NCI-H187 treated with DMSO at 0.1 percent for 48 hours (cell line): Measurements from ENCODE around the gene GASK1A.

Experiments
- DNase-seq: peaks from one replicate; lab custom pipeline; 2025; lab: John Stamatoyannopoulos, UW

GASK1A gene

DNA sequence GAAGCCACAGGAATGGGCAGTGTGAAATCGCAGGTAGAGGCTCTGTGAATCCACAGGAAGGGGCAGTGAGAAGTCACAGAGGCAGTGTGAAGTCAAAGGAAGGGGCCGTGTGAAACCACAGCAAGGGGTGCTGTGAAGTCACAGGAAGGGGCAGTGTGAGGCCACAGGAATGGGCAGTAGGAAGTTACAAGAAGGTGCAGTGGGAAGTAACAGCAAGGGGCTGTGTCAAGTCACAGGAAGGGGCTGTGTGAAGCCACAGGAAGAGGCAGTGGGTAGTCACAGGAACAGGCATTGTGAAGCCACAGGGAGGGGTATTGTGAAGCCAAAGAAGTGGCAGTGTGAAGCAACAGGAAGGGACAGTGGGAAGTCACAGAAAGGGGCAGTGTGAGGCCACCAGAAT, 34.1 kb downstream of the GASK1A start:
- DNase-seq = no peak

GRCh38 chr3:43013743-43014155, 34.6 kb downstream of the GASK1A start:
- DNase-seq = no peak

GRCh38 chr3:43014241-43014640, 35.1 kb downstream of the GASK1A start:
- DNase-seq = no peak

DNA sequence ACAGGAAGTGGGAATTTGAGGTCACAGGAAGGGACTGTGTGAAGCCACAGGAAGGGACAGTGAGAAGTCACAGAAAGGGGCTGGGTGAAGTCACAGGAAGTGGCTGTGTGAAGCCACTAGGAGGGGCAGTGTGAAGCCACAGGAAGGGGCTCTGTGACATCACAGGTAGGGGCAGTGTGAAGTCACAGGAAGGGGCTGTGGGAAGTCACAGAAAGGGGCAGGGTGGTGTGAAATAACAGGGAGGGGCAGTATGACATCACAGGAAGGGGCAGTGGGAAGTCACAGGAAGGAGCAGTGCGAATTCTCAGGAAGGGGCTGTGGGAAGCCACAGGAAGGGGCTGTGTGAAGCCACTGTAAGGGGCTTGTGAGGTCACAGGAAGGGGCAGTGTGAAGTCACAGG, 35.8 kb downstream of the GASK1A start:
- no peak for DNase-seq

DNA sequence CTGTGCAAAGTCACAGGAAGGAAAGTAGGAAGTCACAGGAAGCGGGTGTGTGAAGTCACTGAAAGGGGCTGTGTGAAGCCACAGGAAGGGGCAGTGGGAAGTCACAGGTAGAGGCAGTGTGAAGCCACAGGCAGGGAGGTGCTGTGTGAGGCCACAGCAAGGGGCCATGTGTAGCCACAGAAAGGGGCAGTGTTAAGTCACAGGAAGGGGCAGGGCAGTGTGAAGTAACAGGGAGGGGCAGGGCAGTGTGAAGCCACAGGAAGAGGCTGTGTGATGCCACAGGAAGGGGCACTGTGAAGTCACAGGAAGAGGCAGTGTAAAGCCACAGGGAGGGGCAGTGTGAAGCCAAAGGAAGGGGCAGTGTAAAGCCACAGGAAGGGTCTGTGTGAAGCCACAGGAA, 36.5 kb downstream of the GASK1A start:
- DNase-seq = no peak

DNA sequence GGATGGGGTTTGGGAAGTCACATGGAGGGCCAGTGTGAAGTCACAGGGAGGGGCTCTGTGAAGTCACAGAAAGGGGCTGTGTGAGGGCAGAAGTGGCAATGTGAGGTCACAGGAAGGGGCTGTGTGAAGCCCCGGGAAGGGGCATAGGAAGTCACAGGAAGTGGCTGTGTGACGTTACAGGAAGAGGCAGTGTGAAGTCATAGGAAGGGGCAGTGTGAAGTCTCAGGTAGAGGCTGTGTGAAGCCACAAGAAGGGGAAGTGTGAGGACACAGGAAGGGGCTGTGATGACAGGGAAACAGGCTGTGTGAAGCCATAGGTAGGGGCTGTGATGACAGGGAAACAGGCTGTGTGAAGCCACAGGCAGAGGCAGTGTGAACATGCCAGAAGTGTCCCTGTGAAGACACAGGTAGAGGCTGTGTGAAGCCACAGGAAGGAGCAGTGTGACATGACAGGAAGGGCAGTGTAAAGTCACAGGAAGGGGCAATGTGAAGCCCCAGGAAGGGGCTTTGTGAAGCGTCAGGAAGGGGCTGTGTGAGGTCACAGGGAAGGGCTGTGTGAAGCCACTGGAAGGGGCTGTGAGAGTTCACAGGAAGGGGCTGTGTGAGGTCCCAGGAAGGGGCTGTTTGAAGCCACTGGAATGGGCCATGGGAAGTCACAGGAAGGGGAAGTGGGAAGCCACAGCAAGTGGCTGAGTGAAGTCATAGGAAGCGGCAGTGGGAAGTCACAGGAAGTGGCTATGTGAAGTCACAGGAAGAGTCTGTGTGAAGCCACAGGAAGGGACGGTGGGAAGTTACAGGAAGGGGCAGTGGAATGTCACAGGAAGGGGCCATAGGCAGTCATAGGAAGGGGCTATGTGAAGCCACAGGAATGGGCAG, 37.1 kb downstream of the GASK1A start:
- DNase-seq = no peak

DNA sequence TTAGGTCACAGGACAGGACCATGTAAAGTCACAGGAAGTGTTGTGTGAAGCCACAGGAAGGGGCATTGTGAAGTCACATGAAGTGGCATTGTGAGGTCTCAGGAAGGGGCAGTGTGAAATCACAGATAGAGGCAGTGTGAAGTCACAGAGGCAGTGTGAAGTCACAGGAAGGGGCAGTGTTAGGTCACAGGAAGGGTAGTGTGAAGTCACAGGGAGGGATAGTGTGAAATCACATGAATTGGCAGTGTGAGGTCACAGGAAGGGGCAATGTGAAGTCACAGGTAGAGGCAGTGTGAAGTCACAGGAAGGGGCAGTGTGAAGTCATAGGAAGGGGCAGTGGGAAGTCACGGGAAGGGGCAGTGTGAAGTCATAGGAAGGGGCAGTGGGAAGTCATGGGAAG, 37.9 kb downstream of the GASK1A start:
- no peak for DNase-seq

GRCh38 chr3:43017593-43018195, 38.6 kb downstream of the GASK1A start:
- no peak for DNase-seq

GRCh38 chr3:43018246-43018645, 39.1 kb downstream of the GASK1A start:
- no peak for DNase-seq

GRCh38 chr3:43019006-43019809, 40.1 kb downstream of the GASK1A start:
- no peak for DNase-seq

DNA sequence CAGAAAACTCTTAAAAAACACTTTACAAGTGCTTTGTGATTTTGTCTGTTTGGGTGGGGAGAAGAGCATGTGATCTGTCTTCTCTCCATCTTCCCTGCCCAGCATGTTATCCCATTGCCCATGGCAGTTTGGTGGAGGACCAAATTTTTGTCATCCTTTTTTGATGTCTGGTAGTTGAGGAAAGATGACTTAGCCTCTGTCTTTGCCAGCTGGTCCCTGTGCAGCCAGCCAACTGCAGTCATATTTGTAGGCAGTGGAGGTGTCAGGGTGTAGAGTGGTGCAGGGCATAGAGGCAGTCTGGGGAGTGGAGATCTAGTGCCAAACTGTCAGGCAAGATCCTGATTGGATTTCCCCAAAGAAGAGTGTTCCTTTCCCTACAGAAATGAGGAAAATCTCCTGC, 40.7 kb downstream of the GASK1A start:
- DNase-seq = no peak

DNA sequence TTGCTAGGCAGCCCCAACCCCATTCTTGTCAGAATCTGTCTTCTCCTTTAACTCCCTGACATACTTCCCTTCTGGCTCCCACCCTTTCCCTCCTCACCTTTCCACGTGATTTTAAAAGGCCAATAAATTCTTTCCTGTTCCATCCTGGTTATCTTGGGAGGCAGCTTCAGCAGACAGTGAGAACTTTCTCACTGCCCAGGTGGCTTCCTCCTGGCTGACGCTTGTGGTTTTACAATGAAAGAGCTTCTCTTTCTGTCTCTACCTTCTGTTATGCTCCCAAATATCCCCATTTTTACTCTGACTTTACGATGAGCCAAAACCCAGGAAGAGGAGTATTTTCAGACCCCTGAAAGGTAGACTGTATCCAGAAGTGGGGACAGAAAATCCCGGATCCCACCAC, 42.1 kb downstream of the GASK1A start:
- DNase-seq = no peak

GRCh38 chr3:43022121-43022520, 43.0 kb downstream of the GASK1A start:
- DNase-seq = no peak

- DNase-seq = no peak
These were observed 44.0 kb downstream of the GASK1A start for GRCh38 chr3:43023066-43023465.

GRCh38 chr3:43023746-43024145, 44.6 kb downstream of the GASK1A start:
- no peak for DNase-seq

DNA sequence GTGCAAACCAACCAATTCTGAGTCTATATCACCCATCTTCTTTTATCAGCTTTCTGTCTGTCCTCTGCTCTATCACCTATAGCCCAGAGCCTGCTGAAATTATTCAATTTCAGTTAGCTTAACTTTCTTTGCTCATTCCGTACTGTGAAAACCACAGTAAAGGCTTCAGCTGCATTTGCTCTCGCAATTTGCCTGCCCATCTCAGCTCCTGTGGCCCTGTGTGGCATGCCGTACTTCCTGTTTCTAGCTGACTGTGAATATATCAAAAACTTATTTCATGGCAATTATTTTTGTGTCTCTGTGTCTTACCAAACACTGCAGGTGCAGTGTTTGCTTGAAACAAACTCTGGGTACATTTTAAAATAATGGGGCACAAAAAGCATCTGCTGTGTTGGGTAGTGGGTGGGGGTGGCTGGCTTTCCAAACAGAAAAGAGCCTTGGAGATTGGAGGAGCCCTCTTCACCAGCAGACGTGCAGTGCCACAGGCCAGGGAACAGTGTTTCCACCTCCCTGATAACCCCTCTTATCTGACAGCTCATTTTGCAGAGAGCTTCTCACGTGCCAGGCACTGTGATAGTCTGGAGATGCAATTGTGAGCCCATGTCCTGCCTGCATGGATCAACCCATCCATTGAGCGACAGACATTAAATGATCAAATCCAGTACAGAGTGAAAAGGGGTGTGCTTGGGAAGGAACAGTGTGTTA, 45.2 kb downstream of the GASK1A start:
- DNase-seq = no peak

DNA sequence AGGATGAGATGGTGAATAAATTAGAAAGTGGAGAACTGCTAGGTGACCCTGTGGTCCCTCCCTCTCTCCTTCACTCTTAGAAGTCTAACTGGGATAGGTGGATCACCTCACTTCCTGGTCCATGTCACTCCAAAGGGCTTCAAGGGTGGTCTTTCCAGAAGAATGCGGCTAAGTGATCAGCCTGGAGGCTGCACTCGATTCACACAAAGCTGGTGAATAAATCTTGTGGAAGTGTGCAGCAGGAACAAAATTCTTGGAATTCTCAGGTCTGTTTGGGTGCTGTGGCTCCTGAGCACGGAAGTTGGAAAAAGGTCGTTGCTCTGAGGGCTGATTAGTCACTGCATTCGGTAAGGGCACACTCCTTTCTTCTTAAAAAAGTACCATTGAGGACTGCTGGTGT, 46.3 kb downstream of the GASK1A start:
- no peak for DNase-seq

GRCh38 chr3:43028001-43028400, 48.9 kb downstream of the GASK1A start:
- no peak for DNase-seq

GRCh38 chr3:43028678-43029490, 49.8 kb downstream of the GASK1A start:
- no peak for DNase-seq

DNA sequence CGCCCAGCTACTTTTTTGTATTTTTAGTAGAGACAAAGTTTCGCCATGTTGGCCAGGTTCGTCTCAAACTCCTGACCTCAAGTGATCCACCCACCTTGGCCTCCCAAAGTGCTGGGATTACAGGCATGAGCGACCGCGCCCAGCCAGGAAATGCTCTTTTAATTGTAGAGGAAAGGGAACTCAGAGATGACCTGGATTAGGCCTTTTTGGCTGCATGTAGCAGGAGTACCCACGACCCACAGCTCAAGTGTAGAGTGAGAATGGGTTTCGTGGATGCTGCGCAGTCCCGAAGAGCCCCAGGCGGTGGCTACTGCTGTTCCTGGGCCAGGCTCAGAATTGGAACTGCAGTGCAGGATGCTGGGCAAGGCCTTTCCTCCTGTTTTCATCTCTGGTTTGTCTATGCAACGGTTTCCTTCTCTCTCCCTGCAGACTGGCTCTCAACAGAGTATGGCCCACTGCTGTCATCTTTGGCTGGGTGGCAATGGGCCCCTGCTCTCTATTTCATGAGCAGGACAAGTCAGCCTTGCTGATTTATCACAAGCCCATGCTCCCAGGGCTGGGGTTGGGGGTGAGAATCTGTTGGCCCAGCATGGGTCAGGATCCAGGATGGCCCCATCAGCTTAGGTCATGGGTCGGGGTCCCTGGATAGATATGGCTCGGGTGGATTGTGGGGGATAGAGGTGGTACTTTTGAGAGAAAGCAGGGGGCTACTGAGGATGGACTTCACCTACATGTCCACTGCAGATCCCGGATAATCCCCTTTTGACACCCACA, 51.2 kb downstream of the GASK1A start:
- DNase-seq = no peak

GRCh38 chr3:43031485-43031884, 52.4 kb downstream of the GASK1A start:
- DNase-seq = no peak
